Activated CD4-positive, CD25-positive, alpha-beta regulatory T cell treated with anti-CD3 and anti-CD28 coated beads, Interleukin-2, amount 50 U/mL, for 24 hours (primary cell): ENCODE results near the gene CDC42BPG.

Experiments used
- ATAC-seq, 2 donors: fragments of 150-1000 bp; cut with Tn5 transposase; one replicate each; pipeline ENCODE4 v1.10.0; 2021; ENCODE audit warnings: mild to moderate bottlenecking in 1 of 2, moderate library complexity in 1 of 2

Gene CDC42BPG, protein sequence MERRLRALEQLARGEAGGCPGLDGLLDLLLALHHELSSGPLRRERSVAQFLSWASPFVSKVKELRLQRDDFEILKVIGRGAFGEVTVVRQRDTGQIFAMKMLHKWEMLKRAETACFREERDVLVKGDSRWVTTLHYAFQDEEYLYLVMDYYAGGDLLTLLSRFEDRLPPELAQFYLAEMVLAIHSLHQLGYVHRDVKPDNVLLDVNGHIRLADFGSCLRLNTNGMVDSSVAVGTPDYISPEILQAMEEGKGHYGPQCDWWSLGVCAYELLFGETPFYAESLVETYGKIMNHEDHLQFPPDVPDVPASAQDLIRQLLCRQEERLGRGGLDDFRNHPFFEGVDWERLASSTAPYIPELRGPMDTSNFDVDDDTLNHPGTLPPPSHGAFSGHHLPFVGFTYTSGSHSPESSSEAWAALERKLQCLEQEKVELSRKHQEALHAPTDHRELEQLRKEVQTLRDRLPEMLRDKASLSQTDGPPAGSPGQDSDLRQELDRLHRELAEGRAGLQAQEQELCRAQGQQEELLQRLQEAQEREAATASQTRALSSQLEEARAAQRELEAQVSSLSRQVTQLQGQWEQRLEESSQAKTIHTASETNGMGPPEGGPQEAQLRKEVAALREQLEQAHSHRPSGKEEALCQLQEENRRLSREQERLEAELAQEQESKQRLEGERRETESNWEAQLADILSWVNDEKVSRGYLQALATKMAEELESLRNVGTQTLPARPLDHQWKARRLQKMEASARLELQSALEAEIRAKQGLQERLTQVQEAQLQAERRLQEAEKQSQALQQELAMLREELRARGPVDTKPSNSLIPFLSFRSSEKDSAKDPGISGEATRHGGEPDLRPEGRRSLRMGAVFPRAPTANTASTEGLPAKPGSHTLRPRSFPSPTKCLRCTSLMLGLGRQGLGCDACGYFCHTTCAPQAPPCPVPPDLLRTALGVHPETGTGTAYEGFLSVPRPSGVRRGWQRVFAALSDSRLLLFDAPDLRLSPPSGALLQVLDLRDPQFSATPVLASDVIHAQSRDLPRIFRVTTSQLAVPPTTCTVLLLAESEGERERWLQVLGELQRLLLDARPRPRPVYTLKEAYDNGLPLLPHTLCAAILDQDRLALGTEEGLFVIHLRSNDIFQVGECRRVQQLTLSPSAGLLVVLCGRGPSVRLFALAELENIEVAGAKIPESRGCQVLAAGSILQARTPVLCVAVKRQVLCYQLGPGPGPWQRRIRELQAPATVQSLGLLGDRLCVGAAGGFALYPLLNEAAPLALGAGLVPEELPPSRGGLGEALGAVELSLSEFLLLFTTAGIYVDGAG (N-terminal part only)

DNA sequence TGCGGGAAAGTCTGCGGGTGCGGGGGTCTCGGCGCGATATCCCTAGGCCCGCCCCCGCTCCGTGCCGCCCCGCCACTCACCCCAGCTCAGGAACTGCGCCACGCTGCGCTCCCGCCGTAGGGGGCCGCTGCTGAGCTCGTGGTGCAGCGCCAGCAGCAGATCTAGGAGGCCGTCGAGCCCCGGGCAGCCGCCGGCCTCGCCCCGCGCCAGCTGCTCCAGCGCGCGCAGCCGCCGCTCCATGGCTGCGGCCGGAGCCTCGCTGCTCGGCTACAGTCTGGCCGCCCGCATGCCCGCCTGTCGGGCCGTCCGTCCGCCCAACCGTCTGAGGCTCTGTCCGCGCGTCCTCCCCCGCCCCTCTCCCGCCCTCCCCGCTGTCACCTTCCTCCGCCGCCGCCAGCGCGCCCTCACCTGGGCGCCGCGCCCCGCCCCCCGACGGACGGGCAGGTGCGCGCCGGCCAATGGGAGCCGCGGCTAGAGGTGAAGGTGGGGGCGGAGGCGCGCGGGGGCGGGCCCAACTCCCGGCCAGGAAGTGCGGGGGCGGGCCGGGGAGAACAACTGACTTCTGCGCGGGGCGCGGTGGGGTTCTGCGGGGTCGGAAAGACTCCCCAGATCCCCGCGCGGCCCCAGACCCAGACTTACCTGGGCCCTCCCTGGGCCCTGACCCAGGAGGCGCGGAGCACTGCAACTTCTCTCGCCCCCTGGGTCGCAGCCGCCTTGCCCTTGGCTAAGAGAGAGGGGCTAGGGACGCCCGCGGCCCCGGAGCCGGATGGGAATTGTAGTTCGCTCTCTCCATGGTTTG lies at the start of gene CDC42BPG:
Gene CDC42BPG, minus strand, starts transcription at position 324 of the 799 bp plus-strand sequence. Its CDS starts 84 bp downstream, at position 240.
- ATAC-seq, result peak; percentile 67 to 74

DNA sequence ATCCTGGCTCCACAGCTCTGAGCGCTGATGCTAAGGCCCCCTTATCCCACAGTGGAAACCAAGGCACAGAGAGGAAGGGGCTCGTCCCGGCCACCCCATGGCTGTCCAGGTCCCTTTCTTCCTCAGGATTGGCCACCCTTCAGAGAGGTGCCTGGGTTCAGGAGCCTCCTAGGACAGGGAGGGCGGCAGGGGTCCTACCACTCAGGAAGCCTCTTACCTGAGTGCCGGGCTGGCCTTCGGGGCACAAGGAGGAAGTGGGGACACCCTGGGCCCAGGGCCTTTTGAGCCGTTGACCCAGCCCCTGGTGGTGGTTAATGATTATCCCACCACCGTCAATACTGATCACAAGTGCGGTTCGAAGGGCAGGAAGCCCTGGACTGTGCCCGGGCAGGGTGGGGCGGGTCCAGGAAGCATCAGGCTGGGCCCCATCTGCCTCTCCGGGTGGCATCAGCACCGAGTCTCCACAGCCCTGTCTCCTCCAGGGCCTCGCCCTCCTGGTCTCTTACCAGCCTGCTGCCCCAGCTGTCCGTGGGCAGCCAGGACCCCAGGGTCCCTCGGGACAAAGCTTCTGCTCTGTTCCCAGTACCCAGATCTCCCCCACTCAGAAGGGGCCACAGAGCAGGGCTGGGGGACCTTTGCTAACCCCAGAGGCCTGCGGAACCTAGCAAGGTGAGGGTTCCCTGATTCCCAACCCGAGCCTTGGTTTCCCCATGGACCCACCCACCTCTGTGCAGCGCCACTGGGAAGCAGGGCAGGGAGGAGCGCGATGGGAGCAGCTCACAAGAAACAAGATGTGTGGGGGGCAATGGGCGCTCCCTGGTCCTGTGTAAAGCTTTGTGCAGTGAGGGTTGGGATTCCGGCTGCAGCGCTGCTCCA lies 49.0 kb upstream of the CDC42BPG start:
- no peak for ATAC-seq

DNA sequence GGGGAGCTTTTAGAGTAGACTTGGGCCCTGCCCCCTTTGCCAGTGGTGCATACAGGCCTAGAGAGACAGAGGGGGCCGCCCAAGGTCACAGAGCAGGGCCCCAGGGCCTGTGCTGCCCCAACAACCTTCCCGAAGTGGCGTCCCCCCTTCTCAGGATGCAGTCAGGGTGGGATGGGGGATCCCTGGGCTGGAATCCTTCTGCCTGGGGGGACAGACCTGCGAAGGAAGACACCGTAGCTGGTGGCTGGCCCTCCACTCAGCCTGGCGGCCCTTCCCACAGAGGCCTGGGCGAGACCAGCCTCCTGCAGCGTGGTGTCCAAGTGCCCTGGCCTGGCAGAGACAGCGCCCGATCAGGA lies 48.4 kb upstream of the CDC42BPG start:
- no peak for ATAC-seq

DNA sequence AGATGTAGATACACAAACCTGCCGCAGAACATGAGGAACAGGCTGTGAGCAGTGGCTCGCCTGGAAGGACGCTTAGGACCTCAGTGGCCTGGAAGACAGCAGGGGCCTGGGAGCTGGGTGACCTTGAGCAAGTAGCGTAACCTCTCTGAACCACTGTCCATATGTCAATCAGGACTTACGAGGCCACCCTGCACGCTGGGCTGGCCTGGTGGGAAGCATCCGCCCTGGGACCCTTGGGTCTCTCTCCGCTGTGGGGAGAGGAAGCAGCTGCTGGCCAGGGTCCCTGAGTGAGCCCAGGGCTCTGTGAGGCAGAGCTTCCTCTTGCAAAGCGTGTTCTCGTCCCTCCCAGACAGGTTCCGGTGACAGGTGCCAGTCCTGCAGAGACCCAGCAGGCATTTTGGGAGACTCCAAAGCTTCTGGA lies 48.0 kb upstream of the CDC42BPG start:
- no peak for ATAC-seq

DNA sequence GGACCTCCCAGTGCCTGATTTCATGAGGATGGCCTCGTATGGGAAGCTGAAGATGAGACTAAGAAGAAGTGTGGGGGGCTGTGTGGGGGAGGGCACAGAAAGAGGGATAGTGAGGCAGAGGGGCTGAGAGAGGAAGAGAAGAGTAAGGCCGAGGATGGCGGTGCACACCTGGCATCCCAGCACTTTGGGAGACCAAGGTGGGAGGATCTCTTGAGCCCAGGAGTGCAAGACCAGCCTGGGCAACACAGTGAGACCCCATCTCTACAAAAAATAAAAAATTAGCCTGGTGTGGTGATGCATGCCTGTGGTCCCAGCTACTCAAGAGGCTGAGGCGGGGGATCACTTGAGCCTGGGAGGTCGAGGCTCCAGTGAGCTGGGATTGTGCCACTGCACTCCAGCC lies 47.4 kb upstream of the CDC42BPG start:
- no peak for ATAC-seq

DNA sequence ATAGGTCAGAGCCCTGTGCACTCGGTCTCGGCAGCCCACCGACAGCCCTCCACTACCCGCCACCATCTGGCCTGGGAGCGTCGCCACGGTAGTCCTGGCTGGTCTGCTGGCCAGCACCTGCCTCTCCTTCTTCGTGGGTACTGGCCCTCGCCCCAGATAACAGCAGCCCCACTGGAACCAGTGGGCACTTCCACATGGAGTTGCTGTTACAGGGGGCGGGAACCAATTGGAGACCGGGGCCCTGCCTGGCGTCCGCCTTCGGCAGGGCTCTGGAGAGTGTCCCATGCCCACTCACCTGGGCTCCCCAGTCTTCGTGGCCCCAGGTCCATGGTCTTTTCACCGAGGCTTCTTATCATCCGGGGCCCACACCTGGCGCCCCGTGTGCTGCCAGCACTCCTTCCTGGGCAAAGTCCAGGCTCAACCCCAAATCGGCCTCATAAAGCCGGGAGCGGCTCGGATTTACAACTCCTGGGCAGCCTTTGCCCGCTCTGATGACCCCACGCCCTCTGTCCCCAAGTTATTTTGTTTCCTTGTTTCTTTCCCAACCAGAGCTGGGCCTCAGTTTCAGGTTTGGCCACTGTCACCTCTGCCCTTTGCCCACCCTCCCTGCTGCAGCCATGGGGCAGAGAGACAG lies 46.9 kb upstream of the CDC42BPG start:
- ATAC-seq, result no peak

- ATAC-seq, result no peak
Observed at GRCh38 chr11:64890522-64890939, 46.1 kb upstream of the CDC42BPG start.

- no peak for ATAC-seq
Observed at GRCh38 chr11:64888729-64889511, 44.5 kb upstream of the CDC42BPG start.

- ATAC-seq, result no peak
Observed at GRCh38 chr11:64888406-64888728, 43.9 kb upstream of the CDC42BPG start.

- ATAC-seq, result peak; percentile 79 to 82
Observed at GRCh38 chr11:64887757-64888405, 43.4 kb upstream of the CDC42BPG start.

GRCh38 chr11:64887234-64887756 lies 42.8 kb upstream of the CDC42BPG start:
- ATAC-seq, result no peak

- peak; percentile 87 to 92 for ATAC-seq
Observed at GRCh38 chr11:64885367-64886286, 41.2 kb upstream of the CDC42BPG start.

- no peak for ATAC-seq
Observed at GRCh38 chr11:64884019-64884418, 39.6 kb upstream of the CDC42BPG start.

DNA sequence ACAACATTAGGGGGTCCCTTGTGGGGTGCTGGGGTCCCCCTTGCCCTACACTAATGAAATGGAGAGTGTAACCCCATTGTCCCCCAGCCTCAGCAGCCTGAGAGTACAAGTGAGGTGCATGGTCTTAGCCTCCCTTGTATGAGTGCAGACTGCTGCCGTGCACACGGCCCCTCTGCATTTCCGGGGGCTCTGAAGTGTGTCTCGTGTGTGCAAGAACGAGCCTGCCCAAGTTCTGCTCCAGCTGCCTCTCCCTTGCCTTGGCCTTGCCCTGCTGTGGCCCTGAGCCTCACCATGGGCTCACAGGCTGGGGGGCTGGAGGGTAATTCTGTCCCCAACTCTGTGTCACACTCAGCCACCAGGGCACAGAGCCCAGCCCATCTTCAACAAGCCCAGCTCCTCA lies 39.1 kb upstream of the CDC42BPG start:
- ATAC-seq, result no peak

DNA sequence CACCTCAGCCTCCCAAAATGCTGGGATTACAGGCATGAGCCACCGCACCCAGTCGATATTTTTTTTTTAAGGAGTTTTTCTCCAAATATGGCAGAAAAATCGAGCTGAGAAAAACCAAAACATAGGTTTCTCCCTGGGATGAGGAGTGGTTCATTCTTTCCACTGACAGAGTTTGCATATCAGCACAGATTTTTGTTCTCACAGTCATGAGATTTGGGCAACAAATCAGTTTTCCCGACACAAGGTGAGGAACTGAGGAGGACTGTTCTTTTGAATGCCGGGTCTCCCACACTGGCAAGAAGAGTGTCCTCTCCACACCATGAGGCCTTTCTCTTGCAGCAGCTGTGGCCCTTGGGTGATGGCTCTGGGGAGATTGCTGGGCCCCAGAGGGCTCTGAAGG lies 37.8 kb upstream of the CDC42BPG start:
- no peak for ATAC-seq

- no peak for ATAC-seq
Observed at GRCh38 chr11:64881476-64881875, 37.0 kb upstream of the CDC42BPG start.

GRCh38 chr11:64880240-64881001 lies 36.0 kb upstream of the CDC42BPG start:
- ATAC-seq, result no peak
